Effector CD4-positive, alpha-beta T cell (primary cell): ENCODE measurements around the gene SLC1A5.
"Not testable (repeated sequence)": the region's sequence is repeated elsewhere in the genome, so short reads cannot be mapped to it uniquely, and the experiment has no call there.

Experiments used
- DNase-seq: peaks from one replicate; pipeline ENCODE4 v3.0.0-alpha.2; 2020

Gene SLC1A5

DNA sequence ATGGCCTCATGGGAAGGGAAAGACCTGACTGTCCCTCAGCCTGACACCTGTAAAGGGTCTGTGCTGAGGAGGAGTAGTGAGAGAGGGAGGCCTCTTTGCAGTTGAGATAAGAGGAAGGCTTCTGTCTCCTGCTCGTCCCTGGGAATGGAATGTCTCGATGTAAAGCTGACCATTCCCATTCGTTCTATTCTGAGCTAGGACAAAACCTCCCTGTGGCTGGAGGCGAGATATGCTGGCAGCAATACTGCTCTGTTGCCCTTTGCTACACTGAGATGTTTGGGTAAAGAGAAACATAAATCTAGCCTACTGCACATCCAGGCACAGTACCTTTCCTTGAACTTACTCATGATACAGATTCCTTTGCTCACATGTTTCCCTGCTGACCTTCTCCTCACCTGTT is 19.6 kb downstream of the SLC1A5 start:
- DNase-seq: not testable (repeated sequence)

DNA sequence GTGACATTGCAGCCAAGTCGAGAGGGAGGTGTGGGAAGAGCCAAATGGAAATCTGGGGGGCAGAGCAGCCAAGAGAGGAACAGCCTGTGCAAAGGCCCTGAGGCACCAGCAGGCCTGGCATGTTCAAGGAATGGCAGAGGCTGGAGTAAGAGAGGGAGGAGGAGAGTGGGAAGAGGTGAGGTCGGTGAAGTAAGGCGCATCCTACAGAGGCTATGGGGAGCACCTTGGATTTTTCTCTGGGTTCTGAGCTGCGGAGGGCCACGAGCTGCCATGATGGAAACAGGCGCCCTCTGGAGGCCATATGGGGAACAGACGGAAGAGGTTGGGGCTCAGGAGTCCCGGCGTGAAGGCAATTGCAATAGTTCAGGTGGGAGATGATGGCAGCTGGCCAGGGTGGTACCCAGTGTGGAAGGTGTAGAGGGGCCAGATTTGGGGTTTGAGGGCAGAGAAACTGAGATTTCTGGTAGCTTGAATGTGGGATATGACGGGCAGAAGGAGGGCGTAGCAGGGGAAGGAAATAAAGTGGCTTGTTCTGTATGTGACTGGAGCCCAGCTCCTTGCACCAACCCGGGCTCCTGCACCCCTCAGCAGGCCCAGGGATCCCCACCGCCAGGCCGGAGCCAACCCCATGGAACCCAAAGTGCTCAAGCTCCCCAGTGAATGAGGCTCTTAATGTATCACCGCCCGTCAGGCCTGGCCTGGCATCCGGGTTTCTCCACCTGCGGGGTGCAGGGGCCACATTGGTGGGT is 21.7 kb downstream of the SLC1A5 start:
- peak; percentile 41 for DNase-seq

DNA sequence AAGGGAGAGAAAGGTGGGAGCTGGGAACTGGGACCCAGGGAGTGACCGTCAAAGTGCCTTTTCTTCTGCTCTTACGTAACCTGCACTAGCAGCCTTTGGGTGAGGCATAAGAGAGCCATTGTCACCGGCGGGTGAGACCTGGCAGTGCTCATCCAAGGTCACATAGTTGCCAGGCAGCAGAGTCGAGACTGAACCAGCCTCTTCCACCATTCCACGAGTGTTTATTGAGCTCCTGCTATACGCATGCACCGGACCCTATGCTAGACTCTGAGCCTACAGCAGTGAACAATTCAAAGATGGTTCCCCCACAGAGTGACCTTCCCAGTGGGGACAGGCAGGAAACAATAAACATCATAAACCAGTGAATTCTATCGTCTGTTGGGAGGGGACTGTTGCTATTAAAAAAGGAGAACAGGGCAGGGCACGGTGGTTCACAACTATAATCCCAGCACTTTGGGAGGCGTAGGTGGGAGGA is 23.5 kb downstream of the SLC1A5 start:
- DNase-seq: no peak

DNA sequence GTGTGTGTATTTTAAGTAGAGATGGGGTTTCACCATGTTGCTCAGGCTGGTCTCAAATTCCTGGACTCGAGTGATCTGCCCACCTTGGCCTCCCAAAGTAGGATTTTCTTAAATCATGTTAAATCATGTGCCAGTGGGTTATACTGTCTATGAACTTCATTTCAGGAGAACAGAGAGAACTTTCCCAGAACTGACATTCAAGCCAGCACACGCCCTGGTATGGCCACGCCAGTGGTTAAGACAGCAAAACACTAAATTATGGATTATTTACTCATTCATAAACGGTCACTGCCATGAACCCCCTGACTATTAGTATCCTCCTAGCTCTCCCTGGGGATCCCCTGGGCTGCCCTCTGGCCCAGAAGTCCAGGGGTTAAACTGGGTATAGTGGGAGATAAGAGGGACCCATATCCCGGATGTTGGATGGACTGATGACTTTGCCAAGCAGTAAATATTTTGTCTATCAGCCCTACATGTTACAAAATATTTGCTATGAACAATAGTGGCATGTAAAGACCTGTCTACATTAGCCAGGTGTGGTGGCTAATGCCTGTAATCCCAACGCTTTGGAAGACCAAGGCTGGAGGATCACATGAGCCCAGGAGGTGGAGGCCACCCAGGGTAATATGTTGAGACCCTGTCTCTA is 26.0 kb downstream of the SLC1A5 start:
- DNase-seq: no peak

DNA sequence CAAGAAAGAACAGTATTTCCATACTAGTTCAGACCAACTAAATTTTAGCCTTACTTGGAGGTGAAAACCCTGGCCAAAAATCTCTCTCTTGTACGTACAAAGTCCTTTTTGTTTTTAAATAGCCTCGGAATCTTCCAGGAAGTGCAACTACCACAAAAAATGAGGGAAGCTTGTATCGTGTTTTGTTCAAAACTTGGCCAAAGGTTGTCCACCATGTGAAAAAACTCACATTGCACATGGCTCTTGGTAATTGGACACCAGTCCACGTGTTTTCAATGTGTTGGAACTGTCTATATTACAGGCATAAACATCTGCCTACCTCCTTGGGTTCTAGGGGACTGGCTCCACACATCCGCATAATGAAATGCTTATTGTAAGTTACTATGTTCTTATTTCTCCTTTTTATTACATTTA is 27.0 kb downstream of the SLC1A5 start:
- DNase-seq: no peak

DNA sequence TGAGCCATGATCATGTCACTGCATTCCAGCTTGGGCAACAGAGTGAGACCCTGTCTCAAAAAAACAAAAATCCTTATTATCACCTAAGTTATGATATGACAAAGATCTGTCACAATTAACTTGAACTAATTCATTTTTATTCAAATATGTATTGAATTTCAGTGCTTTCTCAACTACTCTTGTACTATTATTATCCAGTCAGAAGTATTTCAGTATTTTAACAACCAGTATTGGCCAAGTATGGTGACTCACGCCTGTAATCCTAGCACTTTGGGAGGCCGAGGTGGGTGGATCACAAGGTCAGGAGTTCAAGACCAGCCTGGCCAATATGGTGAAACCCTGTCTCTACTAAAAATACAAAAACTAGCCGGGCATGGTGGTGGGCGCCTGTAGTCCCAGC is 27.5 kb downstream of the SLC1A5 start:
- DNase-seq: not testable (repeated sequence)

DNA sequence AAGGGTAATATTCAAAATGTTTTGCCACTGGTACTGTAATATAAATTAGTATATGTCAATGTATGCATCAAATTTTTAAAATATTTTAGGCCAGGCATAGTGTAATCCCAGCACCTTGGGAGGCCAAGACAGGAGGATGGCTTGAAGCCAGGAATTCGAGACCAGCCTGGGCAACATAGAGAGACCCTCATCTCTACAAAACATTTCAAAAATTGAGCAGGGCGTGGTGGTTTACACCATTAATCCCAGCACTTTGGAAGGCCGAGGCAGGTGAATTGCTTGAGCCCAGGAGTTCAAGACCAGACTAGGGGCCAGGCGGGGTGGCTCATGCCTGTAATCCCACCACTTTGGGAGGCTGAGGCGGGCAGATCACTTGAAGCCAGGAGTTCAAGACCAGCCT is 28.0 kb downstream of the SLC1A5 start:
- DNase-seq: no peak

DNA sequence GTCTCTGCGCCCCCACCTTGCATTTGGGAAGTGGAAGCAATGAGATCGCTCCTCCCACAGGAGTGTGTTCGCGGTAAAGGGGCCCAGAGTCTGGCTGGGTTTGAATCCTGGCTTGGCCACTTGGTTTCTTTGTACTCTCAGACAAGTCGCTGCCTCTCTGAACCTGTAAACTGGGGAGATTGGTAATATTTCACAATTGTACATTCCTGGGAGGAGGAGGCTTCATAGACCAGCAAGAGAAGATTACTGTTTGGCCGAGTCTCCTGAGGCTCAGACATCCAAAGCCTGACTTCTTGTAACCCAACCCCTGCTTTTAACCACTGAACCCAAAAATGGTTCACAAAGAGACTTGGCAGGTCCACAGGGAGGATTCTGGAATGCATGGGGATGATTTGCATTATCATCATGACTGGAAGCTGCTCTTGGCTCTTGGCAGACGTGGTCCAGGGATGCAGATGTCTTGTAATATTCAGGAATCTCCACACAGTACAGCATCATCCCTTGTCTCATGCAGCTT is 28.5 kb downstream of the SLC1A5 start:
- no peak for DNase-seq

DNA sequence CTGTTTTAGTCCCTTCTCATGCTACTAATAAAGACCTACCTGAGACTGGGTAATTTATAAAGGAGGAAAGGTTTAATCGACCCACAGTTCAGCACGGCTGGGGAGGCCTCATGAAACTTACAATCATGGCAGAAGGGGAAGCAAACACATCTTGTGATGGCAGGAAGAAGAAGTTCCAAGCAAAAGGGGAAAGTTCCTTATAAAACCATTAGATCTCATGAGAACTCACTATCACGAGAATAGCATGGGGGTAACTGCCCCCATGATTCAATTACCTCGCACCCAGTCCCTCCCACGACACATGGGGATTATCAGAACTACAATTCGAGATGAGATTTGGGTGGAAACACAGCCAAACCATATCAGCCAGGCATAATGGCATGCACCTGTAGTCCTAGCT is 29.2 kb downstream of the SLC1A5 start:
- DNase-seq: no peak

DNA sequence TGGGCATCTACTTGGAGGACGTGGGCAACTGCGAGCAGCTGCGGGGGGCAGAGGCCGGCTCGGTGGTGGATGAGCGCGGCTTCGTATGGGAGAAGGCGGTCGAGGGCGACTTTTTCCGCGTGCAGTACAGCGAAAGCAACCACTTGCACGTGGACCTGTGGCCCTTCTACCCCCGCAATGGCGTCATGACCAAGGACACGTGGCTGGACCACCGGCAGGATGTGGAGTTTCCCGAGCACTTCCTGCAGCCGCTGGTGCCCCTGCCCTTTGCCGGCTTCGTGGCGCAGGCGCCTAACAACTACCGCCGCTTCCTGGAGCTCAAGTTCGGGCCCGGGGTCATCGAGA is 31.9 kb downstream of the SLC1A5 start:
- no peak for DNase-seq

DNA sequence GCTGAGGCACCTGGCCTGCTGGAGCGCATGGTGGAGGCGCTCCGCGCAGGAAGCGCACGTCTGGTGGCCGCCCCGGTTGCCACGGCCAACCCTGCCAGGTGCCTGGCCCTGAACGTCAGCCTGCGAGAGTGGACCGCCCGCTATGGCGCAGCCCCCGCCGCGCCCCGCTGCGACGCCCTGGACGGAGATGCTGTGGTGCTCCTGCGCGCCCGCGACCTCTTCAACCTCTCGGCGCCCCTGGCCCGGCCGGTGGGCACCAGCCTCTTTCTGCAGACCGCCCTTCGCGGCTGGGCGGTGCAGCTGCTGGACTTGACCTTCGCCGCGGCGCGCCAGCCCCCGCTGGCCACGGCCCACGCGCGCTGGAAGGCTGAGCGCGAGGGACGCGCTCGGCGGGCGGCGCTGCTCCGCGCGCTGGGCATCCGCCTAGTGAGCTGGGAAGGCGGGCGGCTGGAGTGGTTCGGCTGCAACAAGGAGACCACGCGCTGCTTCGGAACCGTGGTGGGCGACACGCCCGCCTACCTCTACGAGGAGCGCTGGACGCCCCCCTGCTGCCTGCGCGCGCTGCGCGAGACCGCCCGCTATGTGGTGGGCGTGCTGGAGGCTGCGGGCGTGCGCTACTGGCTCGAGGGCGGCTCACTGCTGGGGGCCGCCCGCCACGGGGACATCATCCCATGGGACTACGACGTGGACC is 32.4 kb downstream of the SLC1A5 start:
- DNase-seq: no peak

DNA sequence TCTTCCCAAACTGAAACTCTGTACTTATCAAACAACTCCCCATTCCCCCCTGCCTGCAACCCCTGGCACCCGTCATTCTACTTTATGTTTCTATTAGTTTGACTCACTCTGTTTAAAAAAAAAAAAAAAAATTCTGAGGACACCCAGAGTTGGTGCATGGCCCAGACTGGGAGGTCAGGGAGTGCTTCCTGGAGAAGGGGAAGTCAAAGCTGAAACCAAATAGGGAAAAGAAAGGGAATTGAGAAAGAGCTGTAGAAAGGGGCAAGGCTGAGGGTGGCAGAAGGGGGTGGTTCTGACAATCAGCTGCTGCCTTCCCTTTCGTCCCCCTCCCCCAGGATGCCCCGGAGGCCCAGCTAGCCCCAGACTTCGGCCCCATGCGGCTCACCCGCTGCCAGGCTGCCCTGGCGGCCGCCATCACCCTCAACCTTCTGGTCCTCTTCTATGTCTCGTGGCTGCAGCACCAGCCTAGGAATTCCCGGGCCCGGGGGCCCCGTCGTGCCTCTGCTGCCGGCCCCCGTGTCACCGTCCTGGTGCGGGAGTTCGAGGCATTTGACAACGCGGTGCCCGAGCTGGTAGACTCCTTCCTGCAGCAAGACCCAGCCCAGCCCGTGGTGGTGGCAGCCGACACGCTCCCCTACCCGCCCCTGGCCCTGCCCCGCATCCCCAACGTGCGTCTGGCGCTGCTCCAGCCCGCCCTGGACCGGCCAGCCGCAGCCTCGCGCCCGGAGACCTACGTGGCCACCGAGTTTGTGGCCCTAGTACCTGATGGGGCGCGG is 33.1 kb downstream of the SLC1A5 start:
- no peak for DNase-seq

DNA sequence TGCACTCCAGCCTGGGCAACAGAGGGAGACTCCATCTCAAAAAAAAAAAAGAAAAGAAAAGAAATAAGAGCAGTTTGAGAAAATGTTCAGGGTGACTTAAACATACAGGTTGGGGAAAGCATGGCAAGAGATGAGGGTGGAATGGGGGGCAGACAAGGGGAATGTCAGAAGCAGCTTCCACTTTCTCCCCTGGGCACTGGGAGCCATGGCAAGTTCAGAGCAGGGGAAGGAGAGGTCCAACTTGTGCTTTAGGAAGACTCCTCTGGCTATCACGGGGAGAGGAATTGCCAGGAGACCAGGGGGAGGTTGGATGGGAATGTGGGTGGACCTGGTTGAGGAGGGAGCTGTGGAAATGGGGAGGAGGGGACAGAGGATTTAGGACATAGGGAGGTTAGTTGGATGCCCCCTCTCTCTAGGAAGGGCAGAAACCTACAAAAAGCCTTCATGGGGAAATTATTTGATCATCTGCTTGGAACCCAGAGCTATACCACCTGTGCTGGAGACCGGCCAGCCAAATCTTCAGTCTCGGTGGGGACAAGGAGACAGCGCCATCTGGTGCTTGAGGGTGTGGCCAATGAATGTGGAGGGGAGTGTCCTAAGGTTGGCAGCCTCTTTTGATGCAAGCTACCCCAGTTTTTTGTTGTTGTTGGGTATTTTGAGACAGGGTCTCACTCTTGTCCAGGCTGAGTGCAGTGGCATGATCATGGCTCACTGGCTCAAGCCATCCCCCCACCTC is 34.8 kb downstream of the SLC1A5 start:
- DNase-seq: peak; percentile 66

DNA sequence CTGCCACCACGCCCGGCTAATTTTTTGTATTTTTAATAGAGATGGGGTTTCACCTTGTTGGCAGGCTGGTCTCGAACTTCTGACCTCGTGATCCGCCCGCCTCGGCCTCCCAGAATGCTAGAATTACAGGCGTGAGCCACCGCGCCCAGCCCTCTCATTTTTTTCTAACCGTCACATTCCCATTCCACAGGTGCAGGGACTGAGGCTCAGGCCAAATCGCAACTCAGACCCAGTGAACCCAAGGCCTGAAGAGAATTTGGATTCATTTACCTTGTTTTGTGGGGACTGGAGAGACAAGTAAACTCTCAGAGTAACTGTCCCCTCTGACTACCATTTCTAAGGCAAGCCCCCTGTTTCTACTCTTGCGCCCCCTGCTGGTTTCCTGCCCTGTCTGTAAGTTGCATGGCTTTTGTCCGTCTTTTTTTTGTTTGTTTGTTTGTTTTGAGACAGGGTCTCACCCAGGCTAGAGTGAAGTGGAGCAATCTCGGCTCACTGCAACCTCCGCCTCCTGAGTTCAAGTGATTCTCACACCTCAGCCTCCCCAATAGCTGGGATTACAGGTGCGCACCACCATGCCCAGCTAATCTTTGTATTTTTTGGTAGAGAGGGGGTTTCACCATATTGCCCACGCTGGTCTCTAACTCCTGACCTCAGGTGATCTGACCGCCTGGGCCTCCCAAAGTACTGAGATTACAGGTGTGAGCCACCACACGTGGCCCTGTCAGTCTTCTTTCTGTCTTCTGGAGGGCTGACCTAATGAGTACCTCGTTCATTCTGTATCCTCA is 39.9 kb downstream of the SLC1A5 start:
- peak; percentile 73 for DNase-seq

DNA sequence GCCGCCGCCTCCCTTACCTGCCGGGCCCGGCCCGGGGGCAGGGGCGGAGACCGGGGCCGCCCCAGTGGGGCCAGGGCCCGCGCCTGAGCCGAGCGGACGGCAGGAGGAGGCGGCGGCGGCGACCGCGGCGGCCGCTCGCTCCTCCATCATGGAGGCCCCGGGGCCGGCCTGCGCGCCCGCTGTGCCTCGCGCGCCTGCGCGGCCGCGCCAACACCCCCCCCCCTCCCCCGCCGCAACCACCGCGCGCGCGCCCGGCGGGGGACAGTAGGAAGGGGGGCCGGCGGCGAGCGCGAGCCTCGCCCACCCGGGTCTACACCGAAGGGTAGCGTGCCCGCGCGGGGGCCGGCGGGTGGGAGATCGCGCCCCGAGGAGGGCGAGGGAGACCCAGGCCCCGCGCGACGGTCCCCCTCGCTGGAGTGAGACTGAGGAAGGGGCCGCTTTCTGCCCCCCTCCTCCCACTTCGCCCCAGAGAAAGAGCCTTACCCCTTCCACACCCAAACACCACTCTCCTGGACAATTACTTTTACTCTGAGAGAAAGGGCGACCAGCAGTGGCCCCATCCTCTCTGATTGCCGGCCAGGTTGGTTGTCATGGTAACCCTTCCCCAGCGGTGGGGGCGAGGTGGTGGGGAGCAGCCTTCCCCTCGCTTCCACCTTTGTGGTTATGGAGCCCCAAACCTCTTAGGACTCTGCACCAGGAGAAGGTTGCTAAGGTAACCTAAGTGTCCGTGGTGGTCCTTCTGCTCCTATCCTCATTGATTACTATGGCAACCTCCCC is 41.9 kb downstream of the SLC1A5 start, which contains the start of gene STRN4:
Gene STRN4 (minus strand): TSS at position 170 of the 777 bp plus-strand sequence. CDS start 20 bp downstream, at position 150.
- DNase-seq: peak; percentile 42

DNA sequence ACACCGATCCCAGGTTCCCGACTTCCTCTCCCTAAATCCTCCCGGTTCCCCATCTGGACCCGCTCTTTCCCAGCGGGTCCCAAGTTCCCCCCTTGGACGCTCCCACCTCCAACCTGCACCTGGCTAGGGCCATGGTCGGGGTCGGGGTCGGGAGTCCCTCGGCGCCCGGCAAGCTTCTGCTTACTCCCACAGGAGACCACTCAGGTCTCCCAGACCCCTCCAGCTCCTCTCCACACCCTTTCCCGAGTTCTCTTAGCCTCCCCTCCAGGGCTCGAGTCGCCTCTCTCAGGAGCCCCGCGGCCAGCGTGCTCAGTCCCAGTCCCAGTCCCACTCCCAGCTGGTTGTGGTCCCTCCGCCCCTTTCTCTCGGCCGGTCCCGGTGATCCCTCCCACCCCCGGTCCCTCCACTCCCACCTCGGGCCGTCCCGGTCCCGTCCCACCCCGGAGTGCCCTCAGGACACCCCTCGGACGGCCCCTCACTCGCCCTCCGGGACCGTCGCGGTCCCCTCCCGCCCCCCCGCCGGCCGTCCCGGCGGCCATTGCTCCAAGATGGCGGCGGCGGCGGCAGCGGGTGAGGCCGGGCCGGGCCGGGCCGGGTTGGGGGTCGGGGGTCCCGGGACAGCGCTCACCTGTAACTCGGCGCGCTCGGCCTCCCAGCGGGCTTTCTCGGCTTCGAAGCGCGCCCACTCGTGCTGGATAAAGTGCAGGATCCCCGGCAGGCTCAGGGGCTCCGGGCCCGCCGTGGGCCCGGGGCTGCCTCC is 42.7 kb downstream of the SLC1A5 start, which contains the start of gene FKRP:
Gene FKRP (plus strand): TSS at position 537 of the 760 bp plus-strand sequence. CDS start 9,394 bp downstream, outside the sequence.
- no peak for DNase-seq

DNA sequence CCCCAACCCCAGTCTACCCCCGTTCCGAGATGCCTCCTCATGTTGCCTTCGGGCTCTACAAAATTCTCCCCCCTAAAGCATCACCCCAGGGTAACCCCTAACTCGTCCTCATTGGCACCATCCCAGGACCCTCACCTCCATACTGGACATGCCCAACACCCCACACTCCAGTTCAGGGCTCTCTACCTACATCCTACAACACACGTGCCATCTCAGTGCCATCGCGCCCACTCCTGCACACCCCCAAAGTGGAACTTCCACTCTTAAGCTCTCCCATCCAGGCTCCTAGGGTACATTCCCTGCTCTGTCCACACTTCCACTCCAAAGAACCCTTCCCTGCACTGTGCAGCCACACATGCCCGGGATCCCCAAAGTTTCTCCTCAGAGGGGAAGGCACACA is 43.4 kb downstream of the SLC1A5 start:
- no peak for DNase-seq

DNA sequence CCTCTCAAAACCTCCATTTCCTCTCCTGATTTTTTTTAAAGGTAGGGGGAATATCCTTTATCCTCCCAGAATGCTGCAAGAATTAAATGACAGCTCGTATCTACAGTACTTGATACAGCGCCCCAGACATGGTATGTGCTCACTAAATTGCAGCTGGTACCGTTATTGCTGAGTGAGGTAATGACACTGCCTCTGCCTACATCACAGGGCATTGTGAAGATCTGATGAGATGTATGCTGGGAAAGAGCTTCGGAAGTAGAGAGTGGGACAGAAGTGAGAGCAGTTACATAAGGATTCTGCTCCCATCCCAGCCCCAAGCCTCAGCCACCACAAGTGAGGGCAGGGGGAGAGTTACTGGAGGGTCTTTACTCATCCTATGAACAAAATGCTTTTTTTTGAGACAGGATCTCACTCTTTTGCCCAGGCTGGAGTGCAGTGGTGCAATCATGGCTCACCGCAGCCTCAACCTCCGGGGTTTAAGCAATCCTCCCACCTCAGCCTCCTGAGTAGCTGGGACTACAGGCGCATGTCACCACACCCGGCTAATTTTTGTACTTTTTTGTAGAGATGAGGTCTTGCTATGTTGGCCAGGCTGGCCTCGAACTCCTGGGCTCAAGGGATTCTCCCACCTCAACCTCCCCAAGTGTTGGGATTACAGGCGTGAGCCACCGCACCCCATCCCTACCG is 44.2 kb downstream of the SLC1A5 start:
- no peak for DNase-seq
